GM12872 (cell line): Measurements from ENCODE around the gene SPATA25.

Source experiments
- CTCF ChIP-seq: IDR thresholded peaks from 3 replicates; pipeline ENCODE4 v1.5.1; 2011; ENCODE audit warnings: low read depth, mild to moderate bottlenecking, low read length, moderate library complexity; ENCODE audit not compliant: insufficient read depth

SPATA25 gene

GRCh38 chr20:45888681-45889080, 1.3 kb upstream of the SPATA25 start:
- TF ChIP-seq CTCF: no peak

GRCh38 chr20:45886590-45887345, 654 bp downstream of the SPATA25 start:
- no peak for TF ChIP-seq CTCF

GRCh38 chr20:45883100-45883469, 4.3 kb downstream of the SPATA25 start:
- TF ChIP-seq CTCF: no peak

GRCh38 chr20:45882469-45883099, 4.8 kb downstream of the SPATA25 start:
- TF ChIP-seq CTCF: no peak

- TF ChIP-seq CTCF: no peak
These were observed 6.2 kb downstream of the SPATA25 start, which contains the start of gene ZSWIM1 for GRCh38 chr20:45880988-45881788. Gene ZSWIM1, plus strand, starts transcription at chr20:45881227. Its CDS starts 1,366 bp downstream, at chr20:45882593.

GRCh38 chr20:45878076-45878761, 9.2 kb downstream of the SPATA25 start:
- no peak for TF ChIP-seq CTCF

GRCh38 chr20:45874576-45874975, 12.8 kb downstream of the SPATA25 start:
- no peak for TF ChIP-seq CTCF
